ENCODE data around the gene SLC39A2.
"Not testable (repeated sequence)": the region's sequence is repeated elsewhere in the genome, so short reads cannot be mapped to it uniquely, and the experiment has no call there.

SLC39A2 gene, protein sequence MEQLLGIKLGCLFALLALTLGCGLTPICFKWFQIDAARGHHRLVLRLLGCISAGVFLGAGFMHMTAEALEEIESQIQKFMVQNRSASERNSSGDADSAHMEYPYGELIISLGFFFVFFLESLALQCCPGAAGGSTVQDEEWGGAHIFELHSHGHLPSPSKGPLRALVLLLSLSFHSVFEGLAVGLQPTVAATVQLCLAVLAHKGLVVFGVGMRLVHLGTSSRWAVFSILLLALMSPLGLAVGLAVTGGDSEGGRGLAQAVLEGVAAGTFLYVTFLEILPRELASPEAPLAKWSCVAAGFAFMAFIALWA

DNA sequence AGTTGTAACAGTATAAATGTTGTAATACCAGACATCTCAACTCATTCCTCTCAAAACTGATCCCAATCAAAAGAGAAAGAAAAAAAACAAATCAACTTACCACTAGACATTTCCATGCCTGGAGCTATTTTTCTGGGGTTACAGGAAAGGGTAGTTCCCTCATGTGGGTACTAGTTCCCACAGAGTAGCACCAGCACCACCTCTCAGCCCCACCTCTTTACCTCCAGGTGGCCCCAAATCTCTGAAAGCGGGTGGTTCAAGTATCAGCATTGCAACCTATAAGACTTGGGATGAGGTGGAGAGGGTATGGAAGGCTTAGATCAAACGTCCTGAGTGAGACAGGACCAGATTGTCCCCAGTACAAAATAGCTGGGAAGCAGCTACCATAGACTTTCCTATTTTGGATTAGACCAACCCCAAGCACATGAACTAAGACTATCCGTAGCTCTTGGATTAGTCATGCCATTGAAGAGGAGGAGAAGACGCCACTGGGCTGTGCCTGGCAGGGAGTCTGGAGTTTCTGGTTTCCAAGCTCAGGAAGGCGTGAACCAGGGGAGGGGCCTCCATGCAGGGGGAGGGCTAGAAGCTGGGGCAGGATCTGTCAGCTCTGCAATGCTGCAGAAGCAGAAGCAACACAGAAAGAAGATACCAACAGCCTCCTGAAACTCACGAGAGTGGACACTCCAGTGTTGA is at the start of gene SLC39A2:
Gene SLC39A2 (plus strand): TSS at position 620 of the 693 bp plus-strand sequence. CDS start 154 bp downstream, outside the sequence.
- no peak for DNase-seq

GRCh38 chr14:20954736-20955537 is 44.2 kb upstream of the SLC39A2 start, which contains the start of gene RNASE2:
RNASE2 (plus strand) TSS chr14:20955487; CDS start chr14:20955772, 285 bp downstream.
- DNase-seq, result peak; percentile 41

DNA sequence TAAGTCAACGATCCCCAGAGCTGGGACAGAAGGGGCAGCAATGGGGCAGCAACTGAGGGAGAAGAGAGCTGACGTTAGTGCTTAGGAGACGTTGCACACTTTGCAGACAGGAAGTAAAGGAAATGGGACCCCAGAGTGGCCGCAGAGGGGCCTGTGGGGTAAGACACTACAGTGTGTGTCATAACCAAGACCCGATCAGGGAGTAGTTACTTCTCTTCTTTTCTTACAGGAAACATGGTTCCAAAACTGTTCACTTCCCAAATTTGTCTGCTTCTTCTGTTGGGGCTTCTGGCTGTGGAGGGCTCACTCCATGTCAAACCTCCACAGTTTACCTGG is 43.6 kb upstream of the SLC39A2 start:
- DNase-seq, result peak; percentile 57

GRCh38 chr14:20956376-20956976 is 42.6 kb upstream of the SLC39A2 start:
- DNase-seq, result no peak

- DNase-seq, result not testable (repeated sequence)
Observed at GRCh38 chr14:20958946-20959345, 40.1 kb upstream of the SLC39A2 start.

DNA sequence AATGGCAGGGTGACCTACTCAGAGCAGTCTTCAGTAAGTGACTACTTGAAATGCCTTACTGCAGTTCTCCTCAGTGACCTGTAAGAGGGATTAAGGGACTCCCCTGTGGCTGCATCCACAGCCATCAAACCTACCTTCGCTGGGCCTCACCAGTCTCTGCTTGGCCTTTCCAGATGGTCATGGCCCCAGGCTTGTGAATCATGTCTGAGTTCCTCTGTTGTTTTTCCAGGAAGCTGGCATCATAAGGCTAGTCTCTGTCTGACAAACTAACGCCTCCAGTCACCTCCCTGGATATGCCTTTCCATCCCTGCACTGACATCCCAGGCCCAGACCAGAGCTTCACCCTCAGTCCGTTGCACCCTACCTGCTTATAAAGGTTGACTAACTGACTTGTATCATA is 29.8 kb upstream of the SLC39A2 start:
- no peak for DNase-seq

- no peak for DNase-seq
Observed at GRCh38 chr14:20970647-20970982, 28.5 kb upstream of the SLC39A2 start.

DNA sequence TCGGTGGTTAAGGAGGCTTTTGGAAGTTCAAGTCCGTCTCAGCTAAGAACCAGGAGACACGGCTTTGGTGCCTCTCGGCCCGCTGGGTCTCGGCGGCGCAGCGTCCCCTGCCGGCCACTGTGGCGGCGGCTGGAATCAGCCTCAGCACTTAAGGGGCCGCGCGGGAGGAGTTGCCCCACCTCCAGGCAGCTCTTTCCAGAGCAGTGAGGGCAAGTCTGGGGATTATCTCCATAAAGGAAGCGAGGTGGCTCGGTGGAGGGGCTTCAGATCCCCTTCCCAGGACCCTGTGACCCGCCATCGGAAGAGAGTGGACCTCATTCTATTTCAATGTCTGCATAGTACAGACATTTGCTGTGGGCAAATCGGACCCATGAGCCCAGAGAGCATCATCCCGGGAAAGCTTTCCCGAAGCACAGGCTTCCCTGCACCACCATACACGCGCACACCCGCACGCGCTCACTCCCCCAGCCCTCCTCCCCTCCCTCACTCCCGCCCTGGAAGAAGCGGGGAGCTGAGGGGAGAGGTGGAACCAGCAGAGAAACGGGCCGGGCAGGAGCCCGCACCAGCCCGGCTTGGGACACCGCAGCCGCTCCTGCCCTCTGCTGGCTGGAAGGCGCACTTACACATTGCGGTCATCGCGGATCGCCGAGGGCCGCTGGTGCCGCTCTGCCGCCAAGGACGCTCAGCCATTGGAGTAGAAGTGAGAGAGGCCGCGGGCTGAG is 27.9 kb upstream of the SLC39A2 start:
- peak; percentile 80 for DNase-seq

DNA sequence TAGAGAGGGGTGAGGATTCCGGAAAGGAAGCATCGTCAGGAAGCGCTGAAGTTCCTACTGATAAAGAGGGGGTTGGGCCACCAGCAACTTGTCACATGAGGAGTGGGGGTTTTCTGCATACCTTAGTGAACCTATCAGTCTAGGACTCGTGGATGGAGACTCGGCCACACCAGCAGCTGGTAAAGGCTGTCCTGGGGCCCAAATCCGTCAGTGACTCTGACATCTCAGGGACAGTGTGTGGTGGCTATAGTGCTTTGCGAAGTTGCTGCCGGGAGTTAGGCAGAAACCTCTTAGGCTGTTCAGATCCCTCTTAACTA is 27.4 kb upstream of the SLC39A2 start:
- no peak for DNase-seq

- DNase-seq, result no peak
Observed at GRCh38 chr14:20973501-20973900, 25.6 kb upstream of the SLC39A2 start.

GRCh38 chr14:20976291-20976690 is 22.8 kb upstream of the SLC39A2 start:
- DNase-seq, result no peak

DNA sequence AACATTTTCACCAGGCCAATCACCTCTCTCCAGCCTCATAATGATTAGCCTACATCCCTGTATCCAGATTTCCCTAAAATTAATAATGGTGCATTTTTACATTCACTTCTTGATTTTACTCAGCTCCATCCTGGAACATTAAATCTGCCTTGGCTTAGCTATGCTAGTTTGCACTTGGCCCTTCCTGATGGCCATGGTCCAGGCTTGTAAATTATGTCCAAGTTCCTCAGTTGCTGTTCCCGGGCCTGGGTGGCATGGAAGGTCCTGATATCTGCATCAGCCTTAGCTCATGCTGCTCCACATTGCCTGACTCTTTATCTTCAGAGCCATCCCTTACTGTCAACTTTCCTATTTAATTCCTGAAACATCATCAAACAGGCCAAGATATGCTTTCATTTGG is 20.4 kb upstream of the SLC39A2 start:
- no peak for DNase-seq

- DNase-seq, result peak; percentile 17
Observed at GRCh38 chr14:20980906-20981305, 18.2 kb upstream of the SLC39A2 start.

GRCh38 chr14:20982646-20983369 is 16.3 kb upstream of the SLC39A2 start:
- DNase-seq, result no peak

DNA sequence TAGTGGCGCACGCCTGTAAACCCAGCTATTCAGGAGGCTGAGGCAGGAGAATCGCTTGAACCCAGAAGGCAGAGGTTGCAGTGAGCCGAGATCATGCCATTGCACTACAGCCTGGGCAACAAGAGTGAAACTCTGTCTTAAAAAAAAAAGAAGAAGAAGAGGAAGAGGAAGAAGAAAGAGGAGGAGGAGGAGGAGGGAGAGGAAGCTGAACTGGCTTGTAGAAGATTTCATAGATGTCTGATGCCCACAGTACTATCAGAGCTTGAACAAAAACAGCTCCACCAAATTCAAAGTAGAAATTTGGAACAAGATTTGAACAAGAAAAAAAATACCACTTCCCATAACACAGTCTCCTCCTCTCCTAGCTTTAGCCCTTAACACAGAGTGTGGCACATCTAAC is 13.4 kb upstream of the SLC39A2 start:
- DNase-seq, result peak; percentile 62

GRCh38 chr14:20986811-20987210 is 12.3 kb upstream of the SLC39A2 start:
- DNase-seq, result peak; percentile 92

- peak; percentile 69 for DNase-seq
Observed at GRCh38 chr14:20988717-20989470, 10.2 kb upstream of the SLC39A2 start.

DNA sequence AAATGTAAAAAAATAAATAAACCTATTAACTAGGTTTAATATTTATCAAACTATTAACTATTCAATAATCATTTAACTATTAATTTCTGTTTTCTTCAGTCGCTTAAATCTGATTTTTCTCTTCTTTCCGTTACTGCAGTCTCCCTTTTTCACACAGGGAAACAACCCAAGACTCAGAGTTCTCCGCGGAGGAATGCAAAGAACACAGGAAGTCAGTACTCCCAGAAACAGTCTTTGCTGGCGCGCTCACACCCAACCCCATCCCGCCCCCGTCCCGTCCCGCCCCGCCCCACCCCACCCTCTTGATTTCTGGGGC is 9.7 kb upstream of the SLC39A2 start:
- DNase-seq, result no peak

DNA sequence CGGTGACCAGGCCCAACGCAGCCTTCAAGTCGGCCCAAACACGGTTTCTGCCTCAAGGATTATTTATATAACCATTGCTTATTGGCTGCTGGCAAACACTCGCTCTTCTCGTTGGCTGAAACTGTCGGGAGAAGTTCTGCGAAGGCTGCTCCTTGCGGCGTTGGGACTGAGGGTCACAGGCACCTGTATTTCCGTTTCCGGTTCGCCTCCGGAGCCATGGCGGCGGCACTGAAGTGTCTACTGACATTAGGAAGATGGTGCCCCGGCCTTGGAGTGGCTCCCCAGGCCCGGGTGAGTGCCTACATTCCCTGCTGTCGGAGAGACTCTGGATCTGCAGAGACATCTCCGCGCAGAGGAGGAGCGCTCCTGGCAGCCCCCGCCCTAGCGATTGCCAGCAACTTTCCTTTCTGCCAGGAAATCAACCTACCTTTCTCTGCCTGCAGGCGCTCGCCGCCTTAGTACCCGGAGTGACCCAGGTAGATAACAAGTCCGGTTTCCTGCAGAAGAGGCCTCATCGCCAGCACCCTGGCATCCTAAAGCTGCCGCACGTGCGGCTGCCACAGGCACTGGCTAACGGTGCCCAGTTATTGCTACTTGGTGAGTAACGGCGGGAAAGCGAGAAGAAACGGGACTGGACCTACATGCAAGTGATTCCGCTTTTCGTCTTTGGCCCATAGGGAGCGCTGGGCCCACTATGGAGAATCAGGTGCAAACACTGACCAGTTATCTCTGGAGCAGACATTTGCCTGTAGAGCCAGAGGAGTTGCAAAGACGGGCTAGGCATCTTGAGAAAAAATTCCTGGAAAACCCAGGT is 9.1 kb upstream of the SLC39A2 start, which contains the start of gene METTL17:
Gene METTL17 (plus strand): TSS at position 194 of the 814 bp plus-strand sequence. CDS start 23 bp downstream, at position 217.
- peak; percentile 96 for DNase-seq

- no peak for DNase-seq
Observed at GRCh38 chr14:20996521-20996920, 2.6 kb upstream of the SLC39A2 start.
